D721Med (cell line): ENCODE results near the gene ANKS3.

Experiments used
- DNase-seq: peaks from one replicate; pipeline ENCODE4 v3.0.0; 2011; ENCODE audit warnings: low spot score; ENCODE audit not compliant: insufficient read length
- FAIRE-seq: peaks from 2 replicates; lab custom pipeline; 2011; peaks lifted over from hg19 to GRCh38; lab: Jason Lieb, UNC
- TF ChIP-seq, protein P1 (sequence below): IDR thresholded peaks from 2 replicates; pipeline ENCODE4 v1.5.1; 2012; ENCODE audit warnings: mild to moderate bottlenecking, control low read depth; ENCODE audit not compliant: insufficient read depth; ENCODE audit errors: missing control alignments

ANKS3 gene

DNA sequence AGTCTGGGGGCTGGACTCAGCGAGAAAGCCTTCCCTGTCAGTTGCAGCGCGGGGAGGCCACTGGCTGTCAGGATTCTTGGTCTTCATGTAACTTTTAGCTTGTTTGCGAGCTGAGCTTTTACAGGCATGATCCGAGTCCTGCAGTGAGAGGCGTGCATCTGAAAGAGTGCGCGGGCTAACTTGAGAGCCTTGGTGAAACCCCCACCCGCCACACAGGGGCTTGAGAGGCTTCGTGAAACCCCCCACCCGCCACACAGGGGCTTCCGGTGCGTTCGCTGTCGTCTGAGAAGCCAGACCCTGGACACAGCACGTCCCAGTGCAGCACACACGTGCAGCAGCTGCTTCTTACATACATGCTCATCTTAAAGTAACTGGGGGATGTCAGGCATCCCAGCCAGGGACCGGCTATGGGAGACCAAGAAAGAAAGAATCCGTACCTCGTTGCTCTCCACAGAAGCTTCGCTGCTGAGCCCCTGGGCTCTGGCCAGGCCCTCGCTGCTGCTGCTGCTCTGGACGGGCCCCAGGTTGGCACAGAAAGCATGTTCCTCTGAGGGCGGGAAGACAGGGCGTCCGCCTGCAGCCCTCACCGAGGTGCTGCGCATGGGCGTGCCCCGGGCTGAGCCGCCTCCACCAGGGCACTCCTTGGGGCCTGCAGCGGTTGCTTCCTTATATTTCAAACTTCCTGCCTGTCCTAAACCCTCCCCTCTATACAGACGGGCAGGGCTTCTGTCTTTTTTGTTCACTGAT lies 32.9 kb downstream of the ANKS3 start:
- FAIRE-seq (no peak), DNase-seq (no peak)
- TF ChIP-seq, protein P1, sequence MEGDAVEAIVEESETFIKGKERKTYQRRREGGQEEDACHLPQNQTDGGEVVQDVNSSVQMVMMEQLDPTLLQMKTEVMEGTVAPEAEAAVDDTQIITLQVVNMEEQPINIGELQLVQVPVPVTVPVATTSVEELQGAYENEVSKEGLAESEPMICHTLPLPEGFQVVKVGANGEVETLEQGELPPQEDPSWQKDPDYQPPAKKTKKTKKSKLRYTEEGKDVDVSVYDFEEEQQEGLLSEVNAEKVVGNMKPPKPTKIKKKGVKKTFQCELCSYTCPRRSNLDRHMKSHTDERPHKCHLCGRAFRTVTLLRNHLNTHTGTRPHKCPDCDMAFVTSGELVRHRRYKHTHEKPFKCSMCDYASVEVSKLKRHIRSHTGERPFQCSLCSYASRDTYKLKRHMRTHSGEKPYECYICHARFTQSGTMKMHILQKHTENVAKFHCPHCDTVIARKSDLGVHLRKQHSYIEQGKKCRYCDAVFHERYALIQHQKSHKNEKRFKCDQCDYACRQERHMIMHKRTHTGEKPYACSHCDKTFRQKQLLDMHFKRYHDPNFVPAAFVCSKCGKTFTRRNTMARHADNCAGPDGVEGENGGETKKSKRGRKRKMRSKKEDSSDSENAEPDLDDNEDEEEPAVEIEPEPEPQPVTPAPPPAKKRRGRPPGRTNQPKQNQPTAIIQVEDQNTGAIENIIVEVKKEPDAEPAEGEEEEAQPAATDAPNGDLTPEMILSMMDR: no peak

DNA sequence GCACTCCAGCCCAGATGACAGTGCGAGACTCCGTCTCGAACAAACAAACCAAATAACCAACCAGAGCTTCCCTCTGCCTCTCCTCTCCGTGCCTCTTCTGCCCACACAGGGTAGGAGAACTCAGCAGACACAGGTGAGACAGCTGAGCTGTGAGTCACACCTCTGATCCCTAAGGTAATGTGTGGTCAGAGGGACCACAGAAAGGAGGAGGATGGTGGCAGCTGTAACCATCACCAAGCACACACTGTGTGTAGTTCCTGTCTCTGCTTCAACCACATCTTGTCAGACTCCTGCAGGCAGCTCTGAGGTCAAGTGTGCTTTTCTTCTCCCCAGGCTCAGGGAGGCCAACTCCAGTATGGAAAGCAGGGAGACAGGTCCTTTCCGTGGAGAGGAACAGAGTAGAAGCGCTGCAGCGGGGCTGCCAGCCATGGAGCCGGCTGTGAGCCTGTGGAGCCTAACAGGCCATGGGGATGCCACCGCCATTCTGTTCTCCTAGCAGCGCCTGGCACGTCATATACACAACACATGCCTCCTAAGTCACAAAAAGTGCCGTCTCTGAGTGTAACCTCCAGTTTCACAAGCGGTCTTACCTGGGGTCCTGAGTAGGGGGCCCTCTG lies 33.6 kb downstream of the ANKS3 start:
- TF ChIP-seq, protein P1: no peak
- FAIRE-seq (no peak), DNase-seq (no peak)

DNA sequence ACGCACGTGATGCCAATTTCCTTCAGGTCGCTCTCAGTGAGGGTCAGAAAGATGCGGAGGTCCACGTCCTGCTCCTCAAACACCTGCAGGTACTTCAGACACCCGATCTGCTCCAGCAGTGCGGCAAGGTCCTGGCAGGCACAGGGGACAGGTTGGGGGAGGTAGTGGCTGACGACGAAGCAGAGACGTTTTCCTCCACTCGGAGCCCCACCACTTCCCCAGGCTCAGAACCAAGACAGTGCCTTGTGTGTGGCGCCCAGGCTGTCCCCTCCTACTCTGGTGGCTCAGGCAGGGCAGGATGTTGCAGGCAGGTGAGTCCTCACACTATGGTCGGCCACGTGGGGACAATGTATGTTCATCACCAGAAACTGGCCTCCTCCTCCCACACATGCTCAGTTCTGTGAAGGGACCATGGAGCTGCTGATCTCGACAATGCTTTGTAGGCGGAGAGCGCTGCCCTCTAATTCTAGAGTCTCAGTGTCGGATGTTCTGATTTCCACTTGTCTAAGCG lies 35.0 kb downstream of the ANKS3 start:
- FAIRE-seq: no peak
- DNase-seq: no peak
- TF ChIP-seq, protein P1: no peak

DNA sequence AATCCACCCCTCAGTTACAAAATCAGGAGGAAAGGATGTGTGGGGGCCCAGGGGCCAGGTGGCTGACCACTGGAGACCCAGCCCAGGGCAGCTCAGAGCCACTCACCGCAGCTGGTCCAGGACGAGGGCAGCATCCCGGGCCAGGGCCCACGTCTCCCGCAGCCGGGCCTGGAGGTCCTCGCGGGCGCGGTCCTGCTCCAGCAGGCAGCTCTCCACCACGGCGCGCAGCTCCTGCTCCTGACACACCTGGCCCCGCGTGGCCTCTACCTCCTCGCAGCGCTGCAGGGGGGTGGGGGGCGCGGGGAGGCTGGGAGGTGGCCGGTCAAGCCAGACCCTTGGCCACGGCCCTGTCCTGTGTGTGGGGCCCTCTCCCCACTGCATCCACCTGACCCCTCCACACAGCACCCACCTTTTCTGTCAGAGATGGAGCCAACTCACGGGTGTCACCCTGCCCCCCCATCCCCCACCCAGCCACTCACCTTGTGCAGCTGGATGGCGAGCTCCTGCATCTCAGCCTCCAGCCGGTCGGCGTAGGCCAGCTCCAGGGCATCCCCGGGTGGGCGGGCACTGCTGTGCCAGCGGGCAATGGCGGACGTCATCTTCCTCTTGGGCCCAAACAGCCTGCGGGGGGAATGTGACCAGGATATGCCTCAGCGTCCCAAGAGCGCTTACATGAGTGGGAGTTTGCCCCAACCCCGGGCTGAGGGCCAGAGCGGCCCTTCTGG lies 35.6 kb downstream of the ANKS3 start:
- DNase-seq (no peak), FAIRE-seq (no peak)
- TF ChIP-seq, protein P1: no peak

DNA sequence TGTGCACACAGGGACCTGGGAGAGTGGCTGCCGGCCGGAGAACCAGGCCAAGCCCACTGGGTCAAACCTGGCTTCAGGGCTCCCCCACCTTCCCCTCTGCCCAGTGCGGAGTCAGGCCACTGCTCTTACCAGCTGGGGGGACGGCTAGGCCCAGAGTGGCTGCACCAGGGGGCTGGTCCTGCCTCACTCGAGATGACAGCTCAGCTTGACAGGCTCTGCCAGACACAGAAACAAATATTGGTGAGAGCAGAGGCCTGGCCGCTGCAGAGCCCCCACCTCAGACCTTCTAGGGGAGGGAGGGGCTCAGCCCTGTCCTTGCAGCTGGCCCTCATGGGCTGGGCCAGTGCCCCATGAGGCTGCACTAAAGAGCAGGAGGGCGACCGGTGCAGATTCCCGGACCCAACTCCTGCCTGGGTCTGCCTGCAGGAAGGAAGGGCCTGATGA lies 36.2 kb downstream of the ANKS3 start:
- DNase-seq (no peak), FAIRE-seq (no peak)
- TF ChIP-seq, protein P1: no peak

DNA sequence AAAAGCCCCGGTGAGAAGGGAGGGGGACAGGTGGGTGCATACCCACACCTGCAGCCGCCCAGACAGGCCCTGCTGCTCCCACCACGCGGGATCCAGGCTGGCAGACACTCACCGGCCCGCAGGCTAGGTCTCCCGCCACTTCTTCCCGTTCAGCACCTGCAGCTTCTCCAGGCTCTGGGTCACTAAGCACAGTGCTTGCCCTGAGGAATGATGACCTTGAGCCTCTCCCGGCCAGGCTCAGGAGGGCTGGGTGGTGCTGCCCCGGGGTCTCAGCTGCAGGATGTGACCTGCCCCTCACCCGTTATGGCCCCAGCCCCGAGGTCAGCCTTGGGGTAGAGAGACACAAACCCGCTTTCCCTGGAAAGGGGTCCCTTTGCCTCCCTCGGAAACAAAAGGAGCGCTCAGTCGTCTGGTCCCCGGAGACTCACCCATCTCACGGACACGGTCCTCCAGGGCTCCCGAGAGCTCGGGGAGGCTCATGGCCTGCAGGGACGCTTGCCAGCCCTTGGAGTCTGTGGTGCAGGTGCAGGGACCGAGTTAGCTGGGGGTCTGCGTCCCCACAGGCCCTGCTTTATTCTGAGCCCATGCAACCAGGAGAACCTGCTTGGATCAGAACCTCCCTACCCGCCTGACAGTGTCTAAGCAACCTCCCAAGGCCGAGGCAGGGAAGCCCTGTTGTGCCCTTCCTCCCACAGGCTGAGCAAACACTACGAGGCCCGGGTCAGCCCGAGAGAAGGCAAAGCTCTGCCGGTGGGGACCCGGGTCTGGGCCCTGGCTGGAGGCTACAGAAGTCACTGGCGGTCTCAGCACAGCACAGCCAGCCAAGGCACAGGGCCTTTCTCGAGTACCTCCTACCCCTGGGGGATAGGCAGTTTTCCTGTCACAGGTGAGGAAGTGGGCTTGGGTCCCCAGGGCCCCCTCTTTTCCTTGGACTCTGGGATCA lies 36.9 kb downstream of the ANKS3 start:
- no peak for DNase-seq
- TF ChIP-seq, protein P1: no peak
- no peak for FAIRE-seq
